ENCODE results near the gene CFHR4. TPM values are rescaled to one million over a fixed set of nuclear protein-coding genes. Genes with fewer than 3 reads are reported as not detected.
"Not testable (repeated sequence)": the region's sequence is repeated elsewhere in the genome, so short reads cannot be mapped to it uniquely, and the experiment has no call there.

The CFHR4 gene
- total RNA-seq, 1 donor from 2014 or later: 97.9 TPM

GRCh38 chr1:196933531-196934189 is 45.8 kb downstream of the CFHR4 start:
- no peak for DNase-seq (ENCODE audit: low spot score)
- ATAC-seq: no peak

- DNase-seq (ENCODE audit: low spot score) (peak; percentile 78), ATAC-seq (peak; percentile 27)
Measured at GRCh38 chr1:196941474-196941873, 53.6 kb downstream of the CFHR4 start.

GRCh38 chr1:196943568-196943967 is 55.7 kb downstream of the CFHR4 start, which contains the start of gene CFHR2:
Gene CFHR2, plus strand, starts transcription at chr1:196943738. Its CDS starts 143 bp downstream, at chr1:196943881.
- ATAC-seq: peak; percentile 70
- not testable (repeated sequence) for DNase-seq (ENCODE audit: low spot score)

- no peak for DNase-seq (ENCODE audit: low spot score)
- ATAC-seq: no peak
Measured at GRCh38 chr1:196951711-196952394, 64.0 kb downstream of the CFHR4 start.

- no peak for ATAC-seq
- DNase-seq (ENCODE audit: low spot score): no peak
Measured at GRCh38 chr1:196954778-196955177, 66.9 kb downstream of the CFHR4 start.

GRCh38 chr1:196955926-196956325 is 68.1 kb downstream of the CFHR4 start:
- DNase-seq (ENCODE audit: low spot score): no peak
- no peak for ATAC-seq

GRCh38 chr1:196960854-196961253 is 73.0 kb downstream of the CFHR4 start:
- no peak for ATAC-seq
- DNase-seq (ENCODE audit: low spot score): no peak

Other genes starting within 250 kb of the CFHR4 start
- gene CFH, start 236.0 kb upstream of the CFHR4 start, total RNA-seq: 870 TPM
- 279 TPM for gene CFHR3, start 113.2 kb upstream of the CFHR4 start, total RNA-seq
- gene CFHR1, start 68.3 kb upstream of the CFHR4 start, total RNA-seq: 675 TPM
- 295 TPM for gene CFHR2, start 55.7 kb downstream of the CFHR4 start, total RNA-seq
- gene CFHR5, start 89.5 kb downstream of the CFHR4 start, total RNA-seq: 73.2 TPM
- gene F13B, start 179.2 kb downstream of the CFHR4 start, total RNA-seq: 42.2 TPM